DOHH2 (cell line): Measurements from ENCODE around the gene DCTN2.

ENCODE experiments used
- H3F3A ChIP-seq: fragments of 200-600 bp; sonication (generic), shearing (Covaris generic); 2 replicates; pipeline ENCODE4 v1.6.0; 2016; ENCODE audit warnings: antibody characterized with exemption, mild to moderate bottlenecking; ENCODE audit not compliant: control insufficient read depth, insufficient read depth
- H3K27ac ChIP-seq: fragments of 200-600 bp; sonication (generic); 2 replicates; pipeline ENCODE4 v1.5.1; 2014; ENCODE audit warnings: low read depth, mild to moderate bottlenecking, low read length, moderate library complexity
- H3K27me3 ChIP-seq: fragments of 200-600 bp; sonication (generic); 2 replicates; pipeline ENCODE4 v1.6.1; 2014; ENCODE audit warnings: mild to moderate bottlenecking, low read length, mixed read lengths; ENCODE audit not compliant: control insufficient read depth
- H3K36me3 ChIP-seq: fragments of 200-600 bp; sonication (generic); 2 replicates; pipeline ENCODE4 v1.6.1; 2014; ENCODE audit warnings: mild to moderate bottlenecking, low read length, moderate library complexity, mixed read lengths; ENCODE audit not compliant: control insufficient read depth
- H3K4me1 ChIP-seq: fragments of 200-600 bp; sonication (generic); 2 replicates; pipeline ENCODE4 v1.6.1; 2014; ENCODE audit warnings: mild to moderate bottlenecking, low read length, mixed read lengths; ENCODE audit not compliant: control insufficient read depth
- H3K4me2 ChIP-seq: fragments of 200-600 bp; sonication (generic); 2 replicates; pipeline ENCODE4 v1.6.0; 2014; ENCODE audit warnings: mild to moderate bottlenecking, low read length, moderate library complexity
- H3K4me3 ChIP-seq: fragments of 200-600 bp; sonication (generic); 2 replicates; pipeline ENCODE4 v1.5.1; 2014; ENCODE audit warnings: mild to moderate bottlenecking, low read length, mixed read lengths
- H3K79me2 ChIP-seq: fragments of 200-600 bp; sonication (generic); 2 replicates; pipeline ENCODE4 v1.6.1; 2014; ENCODE audit warnings: mild to moderate bottlenecking, low read length, mixed read lengths; ENCODE audit not compliant: control insufficient read depth
- H3K9me2 ChIP-seq: fragments of 200-600 bp; sonication (generic); replicated peaks from 2 replicates; pipeline ENCODE4 v1.6.1; 2014; ENCODE audit warnings: mild to moderate bottlenecking, low read length, mixed read lengths; ENCODE audit not compliant: control insufficient read depth
- H3K9me3 ChIP-seq: fragments of 200-600 bp; sonication (generic); 2 replicates; pipeline ENCODE4 v1.6.1; 2014; ENCODE audit warnings: antibody characterized with exemption, low read length, mixed read lengths; ENCODE audit not compliant: control insufficient read depth, insufficient read depth
- H4K20me1 ChIP-seq: fragments of 200-600 bp; sonication (generic); 2 replicates; pipeline ENCODE4 v1.6.0; 2014; ENCODE audit warnings: low read depth, mild to moderate bottlenecking, antibody characterized with exemption, low read length, moderate library complexity; ENCODE audit not compliant: control insufficient read depth, insufficient read depth
- EZH2phosphoT487 ChIP-seq: fragments of 200-600 bp; sonication (generic); IDR thresholded peaks from 2 replicates; pipeline ENCODE4 v1.6.1; 2017; ENCODE audit warnings: borderline replicate concordance, mild to moderate bottlenecking, antibody characterized with exemption, low read length, moderate library complexity, mixed read lengths
- TF ChIP-seq, protein P1 (sequence below): fragments of 200-600 bp; sonication (generic); IDR thresholded peaks from one replicate; pipeline ENCODE4 v1.5.1; 2014; ENCODE audit warnings: antibody characterized with exemption, mild to moderate bottlenecking, low read depth, low read length; ENCODE audit not compliant: poor library complexity, severe bottlenecking

The DCTN2 gene

GRCh38 chr12:57586832-57587429 is 39.9 kb upstream of the DCTN2 start:
- TF ChIP-seq, protein P1, sequence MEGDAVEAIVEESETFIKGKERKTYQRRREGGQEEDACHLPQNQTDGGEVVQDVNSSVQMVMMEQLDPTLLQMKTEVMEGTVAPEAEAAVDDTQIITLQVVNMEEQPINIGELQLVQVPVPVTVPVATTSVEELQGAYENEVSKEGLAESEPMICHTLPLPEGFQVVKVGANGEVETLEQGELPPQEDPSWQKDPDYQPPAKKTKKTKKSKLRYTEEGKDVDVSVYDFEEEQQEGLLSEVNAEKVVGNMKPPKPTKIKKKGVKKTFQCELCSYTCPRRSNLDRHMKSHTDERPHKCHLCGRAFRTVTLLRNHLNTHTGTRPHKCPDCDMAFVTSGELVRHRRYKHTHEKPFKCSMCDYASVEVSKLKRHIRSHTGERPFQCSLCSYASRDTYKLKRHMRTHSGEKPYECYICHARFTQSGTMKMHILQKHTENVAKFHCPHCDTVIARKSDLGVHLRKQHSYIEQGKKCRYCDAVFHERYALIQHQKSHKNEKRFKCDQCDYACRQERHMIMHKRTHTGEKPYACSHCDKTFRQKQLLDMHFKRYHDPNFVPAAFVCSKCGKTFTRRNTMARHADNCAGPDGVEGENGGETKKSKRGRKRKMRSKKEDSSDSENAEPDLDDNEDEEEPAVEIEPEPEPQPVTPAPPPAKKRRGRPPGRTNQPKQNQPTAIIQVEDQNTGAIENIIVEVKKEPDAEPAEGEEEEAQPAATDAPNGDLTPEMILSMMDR, result no peak
- no peak for TF ChIP-seq EZH2phosphoT487
- Histone ChIP-seq H3K79me2 (peaks cover 9% of the 10 kb centered on the region), H3F3A (no peaks in the 10 kb centered on the region), H3K4me3 (no peak overlapping the region), H4K20me1 (no peaks in the 10 kb centered on the region; the same call in 1 of the 2 replicates), H3K4me2 (no peak overlapping the region), H3K27ac (no peak overlapping the region), H3K9me2 (no peaks in the 10 kb centered on the region), H3K36me3 (no peaks in the 10 kb centered on the region), H3K4me1 (peaks cover 17% of the 10 kb centered on the region), H3K27me3 (peaks cover 50% of the 10 kb centered on the region), H3K9me3 (no peaks in the 10 kb centered on the region)

GRCh38 chr12:57586128-57586527 is 39.1 kb upstream of the DCTN2 start:
- Histone ChIP-seq H4K20me1 (no peaks in the 10 kb centered on the region; the same call in 1 of the 2 replicates), H3K9me2 (no peaks in the 10 kb centered on the region), H3K4me3 (no peak overlapping the region), H3F3A (no peaks in the 10 kb centered on the region), H3K27ac (no peak overlapping the region), H3K4me1 (peaks cover 12% of the 10 kb centered on the region), H3K9me3 (no peaks in the 10 kb centered on the region), H3K79me2 (peaks cover under 1% of the 10 kb centered on the region), H3K27me3 (peaks cover 55% of the 10 kb centered on the region), H3K4me2 (no peak overlapping the region), H3K36me3 (no peaks in the 10 kb centered on the region)
- no peak for TF ChIP-seq EZH2phosphoT487
- TF ChIP-seq, protein P1, result no peak

DNA sequence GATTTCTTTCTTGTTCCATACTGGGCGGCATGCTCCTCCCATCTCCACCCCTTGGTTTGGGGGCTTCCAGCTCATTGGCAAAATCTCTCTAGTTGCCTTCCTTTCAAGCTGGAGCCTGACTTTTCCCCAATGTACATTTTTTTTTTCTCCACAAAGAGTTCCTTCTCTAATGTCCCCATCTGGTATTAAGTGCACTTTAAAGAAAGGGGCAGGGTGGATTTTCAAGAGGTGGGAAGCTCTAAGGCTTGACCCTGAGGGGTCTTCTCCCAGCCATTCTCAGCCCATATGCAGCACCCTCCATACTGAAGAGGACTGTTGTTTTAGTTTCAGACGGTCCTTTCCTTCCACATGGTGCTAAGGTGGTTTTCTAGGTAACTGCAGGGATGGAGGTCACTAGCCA is 38.2 kb upstream of the DCTN2 start:
- TF ChIP-seq, protein P1, result no peak
- TF ChIP-seq EZH2phosphoT487, result no peak
- Histone ChIP-seq H3K4me2 (no peak overlapping the region), H3F3A (no peaks in the 10 kb centered on the region), H3K4me1 (peaks cover 5% of the 10 kb centered on the region), H3K79me2 (no peaks in the 10 kb centered on the region), H3K36me3 (no peaks in the 10 kb centered on the region), H3K4me3 (no peak overlapping the region), H3K27ac (no peak overlapping the region), H4K20me1 (no peaks in the 10 kb centered on the region; the same call in 1 of the 2 replicates), H3K9me2 (no peaks in the 10 kb centered on the region), H3K9me3 (no peaks in the 10 kb centered on the region), H3K27me3 (peaks cover 56% of the 10 kb centered on the region)
